Glutamatergic neuron (in vitro differentiated cells): ENCODE measurements around the gene BORCS5. TPM values are rescaled to one million over a fixed set of nuclear protein-coding genes. Genes with fewer than 3 reads are reported as not detected.
A peak's percentile ranks its signal among the peaks of the same experiment; 100 is the strongest.

ENCODE experiments used
- DNase-seq: peaks from one replicate; pipeline ENCODE4 v3.0.0; 2022
- H3K27ac Mint-ChIP-seq: one replicate; pipeline ENCODE4 v1.8.0; 2020; ENCODE audit warnings: mild to moderate bottlenecking, mixed read lengths, inconsistent platforms; ENCODE audit not compliant: unreplicated experiment
- H3K27me3 Mint-ChIP-seq: one replicate; pipeline ENCODE4 v1.8.0; 2020; ENCODE audit warnings: mild to moderate bottlenecking, moderate library complexity, mixed read lengths, inconsistent platforms; ENCODE audit not compliant: unreplicated experiment
- H3K36me3 Mint-ChIP-seq: one replicate; pipeline ENCODE4 v1.8.0; 2020; ENCODE audit warnings: mild to moderate bottlenecking, mixed read lengths, inconsistent platforms; ENCODE audit not compliant: unreplicated experiment
- H3K4me1 Mint-ChIP-seq: one replicate; pipeline ENCODE4 v1.8.0; 2020; ENCODE audit warnings: mild to moderate bottlenecking, low read depth, mixed read lengths, inconsistent platforms; ENCODE audit not compliant: unreplicated experiment
- H3K4me3 Mint-ChIP-seq: one replicate; pipeline ENCODE4 v1.8.0; 2020; ENCODE audit warnings: mild to moderate bottlenecking, mixed read lengths, inconsistent platforms; ENCODE audit not compliant: unreplicated experiment
- H3K9me3 Mint-ChIP-seq: one replicate; pipeline ENCODE4 v1.8.0; 2020; ENCODE audit warnings: mild to moderate bottlenecking, moderate library complexity, mixed read lengths, inconsistent platforms; ENCODE audit not compliant: unreplicated experiment
- total RNA-seq: library from RNA; stranded (reverse); fragmentation: NEBNext Ultra II Directional; extraction: Animal tissue kit (Norgen Biotek cat#: 25700); gene quantifications from one replicate; pipeline ENCODE4 v1.2.1, GENCODE V29; 2021; ENCODE audit not compliant: unreplicated experiment
- TF ChIP-seq, protein P1 (sequence below): fragments of 200-600 bp; sonication (generic); IDR thresholded peaks from one replicate; pipeline ENCODE4 v1.5.0; 2021; ENCODE audit not compliant: partially characterized antibody, unreplicated experiment

Gene BORCS5
- total RNA-seq, 1 donor from 2014 or later = 30.2 TPM

GRCh38 chr12:12323591-12323990, 33.3 kb upstream of the BORCS5 start:
- H3K9me3 Mint-ChIP-seq = peaks cover 3% of the 10 kb centered on the region
- no peak overlapping the region for H3K27ac Mint-ChIP-seq
- peaks cover 2% of the 10 kb centered on the region for H3K27me3 Mint-ChIP-seq
- peaks cover 5% of the 10 kb centered on the region for H3K4me1 Mint-ChIP-seq
- no peak overlapping the region for H3K4me3 Mint-ChIP-seq
- no peak for DNase-seq
- peaks cover 7% of the 10 kb centered on the region for H3K36me3 Mint-ChIP-seq
- TF ChIP-seq, protein P1, sequence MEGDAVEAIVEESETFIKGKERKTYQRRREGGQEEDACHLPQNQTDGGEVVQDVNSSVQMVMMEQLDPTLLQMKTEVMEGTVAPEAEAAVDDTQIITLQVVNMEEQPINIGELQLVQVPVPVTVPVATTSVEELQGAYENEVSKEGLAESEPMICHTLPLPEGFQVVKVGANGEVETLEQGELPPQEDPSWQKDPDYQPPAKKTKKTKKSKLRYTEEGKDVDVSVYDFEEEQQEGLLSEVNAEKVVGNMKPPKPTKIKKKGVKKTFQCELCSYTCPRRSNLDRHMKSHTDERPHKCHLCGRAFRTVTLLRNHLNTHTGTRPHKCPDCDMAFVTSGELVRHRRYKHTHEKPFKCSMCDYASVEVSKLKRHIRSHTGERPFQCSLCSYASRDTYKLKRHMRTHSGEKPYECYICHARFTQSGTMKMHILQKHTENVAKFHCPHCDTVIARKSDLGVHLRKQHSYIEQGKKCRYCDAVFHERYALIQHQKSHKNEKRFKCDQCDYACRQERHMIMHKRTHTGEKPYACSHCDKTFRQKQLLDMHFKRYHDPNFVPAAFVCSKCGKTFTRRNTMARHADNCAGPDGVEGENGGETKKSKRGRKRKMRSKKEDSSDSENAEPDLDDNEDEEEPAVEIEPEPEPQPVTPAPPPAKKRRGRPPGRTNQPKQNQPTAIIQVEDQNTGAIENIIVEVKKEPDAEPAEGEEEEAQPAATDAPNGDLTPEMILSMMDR = no peak

DNA sequence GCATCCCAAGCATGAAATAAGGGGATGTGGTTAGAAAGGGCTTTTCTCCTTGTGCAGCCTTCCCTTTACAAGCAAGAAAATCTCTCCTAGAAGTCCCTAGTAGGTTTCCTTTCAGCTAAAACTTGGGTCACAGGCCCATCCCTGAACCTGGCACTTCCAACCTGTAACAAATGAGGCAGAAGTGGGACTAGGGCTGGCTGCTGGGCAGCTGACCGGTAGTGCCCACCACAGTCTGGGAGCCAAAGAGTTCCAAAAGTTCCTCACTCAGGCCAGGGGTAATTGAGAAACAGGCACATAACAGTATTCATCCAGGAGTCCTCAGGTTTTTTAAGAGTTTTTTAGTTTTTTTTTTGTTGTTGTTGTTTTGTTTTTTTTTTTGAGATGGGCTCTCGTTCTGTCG, 30.6 kb upstream of the BORCS5 start:
- TF ChIP-seq, protein P1 = no peak
- DNase-seq = no peak
- Mint-ChIP-seq H3K4me3 (no peak overlapping the region), H3K27ac (no peak overlapping the region), H3K9me3 (peaks cover 2% of the 10 kb centered on the region), H3K27me3 (peaks cover 2% of the 10 kb centered on the region), H3K4me1 (no peaks in the 10 kb centered on the region), H3K36me3 (peaks cover 7% of the 10 kb centered on the region)

DNA sequence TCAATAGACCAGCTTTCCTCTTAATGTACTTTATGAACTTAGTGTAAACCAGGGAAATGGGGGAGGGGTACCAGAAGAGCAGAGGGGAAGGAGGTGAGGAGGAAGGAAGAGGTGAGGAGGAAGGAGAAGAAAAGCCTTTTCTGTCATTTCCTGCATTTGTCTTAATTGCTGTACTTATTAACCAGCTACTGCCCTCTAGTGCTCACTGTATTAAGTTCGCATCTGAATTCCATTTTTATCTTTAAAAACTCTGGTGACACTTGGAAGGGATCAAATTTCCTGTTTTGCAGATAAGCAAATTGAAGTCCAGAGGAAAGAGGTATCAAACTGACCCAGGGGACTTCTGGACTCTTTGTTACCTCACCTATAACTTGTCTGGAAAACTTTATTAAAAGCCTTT, 29.1 kb upstream of the BORCS5 start:
- peaks cover 2% of the 10 kb centered on the region for H3K9me3 Mint-ChIP-seq
- peaks cover 2% of the 10 kb centered on the region for H3K27me3 Mint-ChIP-seq
- H3K4me3 Mint-ChIP-seq = no peak overlapping the region
- H3K27ac Mint-ChIP-seq = no peak overlapping the region
- no peak for DNase-seq
- TF ChIP-seq, protein P1 = peak; percentile 64
- H3K4me1 Mint-ChIP-seq = no peaks in the 10 kb centered on the region
- no peaks in the 10 kb centered on the region for H3K36me3 Mint-ChIP-seq

GRCh38 chr12:12331244-12331771, 25.6 kb upstream of the BORCS5 start:
- TF ChIP-seq, protein P1 = no peak
- no peaks in the 10 kb centered on the region for H3K36me3 Mint-ChIP-seq
- no peak for DNase-seq
- no peak overlapping the region for H3K27ac Mint-ChIP-seq
- H3K4me3 Mint-ChIP-seq = no peak overlapping the region
- H3K4me1 Mint-ChIP-seq = no peaks in the 10 kb centered on the region
- no peaks in the 10 kb centered on the region for H3K9me3 Mint-ChIP-seq
- H3K27me3 Mint-ChIP-seq = peaks cover 4% of the 10 kb centered on the region

- H3K4me3 Mint-ChIP-seq = no peak overlapping the region
These were observed 25.0 kb upstream of the BORCS5 start for GRCh38 chr12:12331896-12332295.

More at GRCh38 chr12:12331896-12332295, 25.0 kb upstream of the BORCS5 start:
- no peak for DNase-seq
- H3K27ac Mint-ChIP-seq = no peak overlapping the region
- peaks cover 4% of the 10 kb centered on the region for H3K27me3 Mint-ChIP-seq
- no peaks in the 10 kb centered on the region for H3K9me3 Mint-ChIP-seq
- H3K36me3 Mint-ChIP-seq = no peaks in the 10 kb centered on the region
- TF ChIP-seq, protein P1 = no peak
- H3K4me1 Mint-ChIP-seq = no peaks in the 10 kb centered on the region
